Astrocyte (in vitro differentiated cells and primary cell): ENCODE results near the gene RALA. TPM values are rescaled to one million over a fixed set of nuclear protein-coding genes. Genes with fewer than 3 reads are reported as not detected.

Experiments
- DNase-seq: peaks from one replicate; pipeline ENCODE4 v3.0.0-alpha.2; 2010; ENCODE audit warnings: low read depth
- FAIRE-seq: peaks from 2 replicates; lab custom pipeline; 2011; peaks lifted over from hg19 to GRCh38; lab: Jason Lieb, UNC
- H2AFZ ChIP-seq: 2 replicates; pipeline ENCODE4 v1.6.0; 2012; ENCODE audit warnings: low read depth, low read length, inconsistent platforms
- H3K27ac ChIP-seq: 2 replicates; pipeline ENCODE4 v1.5.1; 2011; ENCODE audit warnings: low read depth, low read length, inconsistent platforms
- H3K27me3 ChIP-seq: 2 replicates; pipeline ENCODE4 v1.6.0; 2011; ENCODE audit warnings: low read length, inconsistent platforms; ENCODE audit not compliant: insufficient read depth
- H3K36me3 ChIP-seq: 2 replicates; pipeline ENCODE4 v1.5.1; 2011; ENCODE audit warnings: low read length, inconsistent platforms; ENCODE audit not compliant: insufficient read depth
- H3K4me1 ChIP-seq: 2 replicates; pipeline ENCODE4 v1.5.1; 2011; ENCODE audit warnings: low read length, inconsistent platforms; ENCODE audit not compliant: insufficient read depth
- H3K4me2 ChIP-seq: 2 replicates; pipeline ENCODE4 v1.6.0; 2012; ENCODE audit warnings: low read length, inconsistent platforms
- H3K4me3 ChIP-seq: 2 replicates; pipeline ENCODE4 v1.5.1; 2011; ENCODE audit warnings: low read depth, mild to moderate bottlenecking, low read length, inconsistent platforms; ENCODE audit not compliant: insufficient read depth
- H3K79me2 ChIP-seq: 2 replicates; pipeline ENCODE4 v1.6.0; 2012; ENCODE audit warnings: mild to moderate bottlenecking, low read length, inconsistent platforms; ENCODE audit not compliant: insufficient read depth
- H3K9ac ChIP-seq: 2 replicates; pipeline ENCODE4 v1.6.0; 2012; ENCODE audit warnings: mild to moderate bottlenecking, low read length, inconsistent platforms
- H3K9me3 ChIP-seq: 2 replicates; pipeline ENCODE4 v1.5.1; 2012; ENCODE audit warnings: low read depth, mild to moderate bottlenecking, low read length, inconsistent platforms; ENCODE audit not compliant: insufficient read depth
- H4K20me1 ChIP-seq: 2 replicates; pipeline ENCODE4 v1.6.0; 2012; ENCODE audit warnings: low read length, inconsistent platforms; ENCODE audit not compliant: insufficient read depth
- H3K27ac Mint-ChIP-seq: one replicate; pipeline ENCODE4 v1.8.0; 2021; ENCODE audit warnings: mild to moderate bottlenecking, mixed read lengths; ENCODE audit not compliant: unreplicated experiment
- H3K27me3 Mint-ChIP-seq: one replicate; pipeline ENCODE4 v1.8.0; 2021; ENCODE audit warnings: low read depth, mixed read lengths; ENCODE audit not compliant: unreplicated experiment
- H3K36me3 Mint-ChIP-seq: one replicate; pipeline ENCODE4 v1.8.0; 2021; ENCODE audit warnings: low read depth, mixed read lengths; ENCODE audit not compliant: unreplicated experiment
- H3K4me1 Mint-ChIP-seq: one replicate; pipeline ENCODE4 v1.8.0; 2021; ENCODE audit warnings: low read depth, mixed read lengths; ENCODE audit not compliant: unreplicated experiment
- H3K4me3 Mint-ChIP-seq: one replicate; pipeline ENCODE4 v1.8.0; 2021; ENCODE audit warnings: mild to moderate bottlenecking, moderate library complexity, mixed read lengths; ENCODE audit not compliant: unreplicated experiment
- H3K9me3 Mint-ChIP-seq: one replicate; pipeline ENCODE4 v1.8.0; 2021; ENCODE audit warnings: mild to moderate bottlenecking, mixed read lengths; ENCODE audit not compliant: unreplicated experiment
- EZH2 ChIP-seq: IDR thresholded peaks from 2 replicates; pipeline ENCODE4 v1.6.1; 2012; ENCODE audit warnings: mild to moderate bottlenecking, low read length, inconsistent platforms; ENCODE audit not compliant: insufficient read depth
- total RNA-seq: library from RNA; stranded (reverse); gene quantifications from 2 replicates; pipeline ENCODE4 v1.2.1, GENCODE V29; 2021
- TF ChIP-seq, protein P1 (sequence below): IDR thresholded peaks from 2 replicates; pipeline ENCODE4 v1.5.1; 2011; ENCODE audit warnings: low read depth, mild to moderate bottlenecking, inconsistent platforms, low read length, moderate library complexity; ENCODE audit not compliant: insufficient read depth

Gene RALA
- total RNA-seq, 1 donor from 2014 or later, result 70.2 TPM

DNA sequence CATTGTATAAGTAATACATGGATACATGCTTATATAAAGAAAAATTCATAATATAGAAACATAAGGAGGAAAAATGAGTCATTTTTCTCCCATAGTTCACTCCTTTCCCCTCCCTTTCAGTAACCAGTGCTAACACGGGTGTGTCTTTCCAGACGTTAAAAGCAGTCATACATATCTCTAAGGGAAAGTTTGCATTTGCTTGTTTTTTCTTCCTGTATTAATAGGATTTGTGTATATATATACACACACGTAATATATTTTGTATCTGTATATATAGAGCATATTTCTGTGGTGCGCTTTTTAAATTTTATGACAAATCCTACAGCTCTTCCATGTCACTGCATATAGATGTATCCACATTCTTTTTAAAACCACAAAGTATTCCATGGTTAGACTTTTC lies 78.8 kb downstream of the RALA start:
- DNase-seq (no peak), FAIRE-seq (no peak)
- Histone ChIP-seq H3K4me1 (no peaks in the 10 kb centered on the region), H3K4me2 (no peak overlapping the region), H2AFZ (no peak overlapping the region), H3K9me3 (no peaks in the 10 kb centered on the region), H4K20me1 (peaks cover 6% of the 10 kb centered on the region), H3K27ac (no peak overlapping the region), H3K36me3 (peaks cover 21% of the 10 kb centered on the region), H3K4me3 (no peak overlapping the region), H3K79me2 (no peaks in the 10 kb centered on the region), H3K9ac (no peak overlapping the region), H3K27me3 (no peaks in the 10 kb centered on the region)
- no peak overlapping the region for H3K4me3 Mint-ChIP-seq
- H3K4me1 Mint-ChIP-seq, result peaks cover 12% of the 10 kb centered on the region
- no peak overlapping the region for H3K27ac Mint-ChIP-seq
- peaks cover 23% of the 10 kb centered on the region for H3K36me3 Mint-ChIP-seq
- H3K27me3 Mint-ChIP-seq, result no peaks in the 10 kb centered on the region
- TF ChIP-seq, protein P1, sequence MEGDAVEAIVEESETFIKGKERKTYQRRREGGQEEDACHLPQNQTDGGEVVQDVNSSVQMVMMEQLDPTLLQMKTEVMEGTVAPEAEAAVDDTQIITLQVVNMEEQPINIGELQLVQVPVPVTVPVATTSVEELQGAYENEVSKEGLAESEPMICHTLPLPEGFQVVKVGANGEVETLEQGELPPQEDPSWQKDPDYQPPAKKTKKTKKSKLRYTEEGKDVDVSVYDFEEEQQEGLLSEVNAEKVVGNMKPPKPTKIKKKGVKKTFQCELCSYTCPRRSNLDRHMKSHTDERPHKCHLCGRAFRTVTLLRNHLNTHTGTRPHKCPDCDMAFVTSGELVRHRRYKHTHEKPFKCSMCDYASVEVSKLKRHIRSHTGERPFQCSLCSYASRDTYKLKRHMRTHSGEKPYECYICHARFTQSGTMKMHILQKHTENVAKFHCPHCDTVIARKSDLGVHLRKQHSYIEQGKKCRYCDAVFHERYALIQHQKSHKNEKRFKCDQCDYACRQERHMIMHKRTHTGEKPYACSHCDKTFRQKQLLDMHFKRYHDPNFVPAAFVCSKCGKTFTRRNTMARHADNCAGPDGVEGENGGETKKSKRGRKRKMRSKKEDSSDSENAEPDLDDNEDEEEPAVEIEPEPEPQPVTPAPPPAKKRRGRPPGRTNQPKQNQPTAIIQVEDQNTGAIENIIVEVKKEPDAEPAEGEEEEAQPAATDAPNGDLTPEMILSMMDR, result no peak
- TF ChIP-seq EZH2, result no peak
- peaks cover 1% of the 10 kb centered on the region for H3K9me3 Mint-ChIP-seq

DNA sequence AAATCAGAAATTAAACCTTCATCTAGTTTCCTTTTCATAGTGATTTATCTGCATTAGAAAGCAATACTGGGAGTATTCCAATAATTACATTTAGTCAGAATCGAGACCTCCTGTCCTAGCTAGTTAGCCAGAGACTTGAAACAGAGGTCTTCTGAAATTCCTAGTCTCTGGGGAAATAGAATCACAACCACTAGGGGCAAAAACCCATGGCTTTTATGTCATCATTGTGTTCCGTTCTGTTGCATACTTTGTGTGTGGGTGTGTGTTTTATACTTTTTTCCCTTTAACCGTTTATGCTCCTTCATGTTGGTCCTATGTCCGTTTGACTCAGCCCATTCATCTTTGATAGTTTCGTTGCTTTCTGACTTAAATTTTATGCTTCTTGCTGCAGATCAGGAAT lies 79.8 kb downstream of the RALA start:
- H3K79me2 ChIP-seq, result no peaks in the 10 kb centered on the region
- FAIRE-seq (no peak), DNase-seq (peak; percentile 2)
- H3K4me3 ChIP-seq, result no peak overlapping the region
- TF ChIP-seq, protein P1, result peak; percentile 27
- no peak for TF ChIP-seq EZH2
- H3K9me3 Mint-ChIP-seq, result peaks cover 1% of the 10 kb centered on the region
- no peaks in the 10 kb centered on the region for H3K4me1 ChIP-seq
- H3K4me2 ChIP-seq, result no peak overlapping the region
- no peak overlapping the region for H3K27ac ChIP-seq
- no peaks in the 10 kb centered on the region for H3K27me3 ChIP-seq
- peaks cover 21% of the 10 kb centered on the region for H3K36me3 Mint-ChIP-seq
- H2AFZ ChIP-seq, result no peak overlapping the region
- H3K4me3 Mint-ChIP-seq, result no peak overlapping the region
- H4K20me1 ChIP-seq, result peaks cover 6% of the 10 kb centered on the region
- H3K9ac ChIP-seq, result no peak overlapping the region
- H3K27ac Mint-ChIP-seq, result no peak overlapping the region
- no peaks in the 10 kb centered on the region for H3K27me3 Mint-ChIP-seq
- peaks cover 16% of the 10 kb centered on the region for H3K36me3 ChIP-seq
- no peaks in the 10 kb centered on the region for H3K9me3 ChIP-seq
- peaks cover 12% of the 10 kb centered on the region for H3K4me1 Mint-ChIP-seq

DNA sequence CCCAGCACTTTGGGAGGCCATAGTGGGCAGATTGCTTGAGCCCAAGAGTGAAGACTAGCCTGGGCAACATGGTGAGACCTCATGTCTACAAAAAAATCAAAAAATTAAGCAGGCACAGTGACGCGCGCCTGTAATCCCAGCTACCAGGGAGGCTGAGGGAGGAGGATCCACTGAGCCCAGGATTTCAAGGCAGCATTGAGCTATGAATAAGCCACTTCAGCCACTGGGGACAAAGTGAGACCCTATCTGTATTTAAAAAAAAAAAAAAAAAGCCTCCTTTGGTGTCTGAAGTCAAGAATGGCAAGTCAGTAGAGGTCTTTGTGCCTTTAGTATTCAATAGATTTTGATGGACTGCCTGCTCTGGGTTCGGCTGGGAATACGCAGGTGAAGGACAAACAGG lies 85.7 kb downstream of the RALA start:
- TF ChIP-seq, protein P1, result no peak
- TF ChIP-seq EZH2, result no peak

More for the DNA sequence above, 85.7 kb downstream of the RALA start:
- Histone ChIP-seq H2AFZ (no peak overlapping the region), H4K20me1 (no peaks in the 10 kb centered on the region), H3K27me3 (no peaks in the 10 kb centered on the region), H3K79me2 (no peaks in the 10 kb centered on the region), H3K4me3 (no peak overlapping the region), H3K4me2 (no peak overlapping the region), H3K9ac (no peak overlapping the region), H3K9me3 (no peaks in the 10 kb centered on the region), H3K4me1 (no peaks in the 10 kb centered on the region), H3K27ac (no peak overlapping the region), H3K36me3 (no peaks in the 10 kb centered on the region)
- FAIRE-seq, result no peak
- Mint-ChIP-seq H3K36me3 (peaks cover 3% of the 10 kb centered on the region), H3K27me3 (no peaks in the 10 kb centered on the region), H3K9me3 (peaks cover 7% of the 10 kb centered on the region), H3K4me3 (no peak overlapping the region), H3K27ac (no peak overlapping the region), H3K4me1 (peaks cover 9% of the 10 kb centered on the region)
- DNase-seq, result no peak
